H1 (cell line): ENCODE data around the gene TTC21A.

ENCODE experiments used
- CBX5 ChIP-seq: fragments of 300-800, 300-1000 bp; sonication (generic); IDR thresholded peaks from 2 replicates; pipeline ENCODE4 v1.7.1; 2016; ENCODE audit warnings: antibody characterized with exemption, low read length, low read depth
- CEBPB ChIP-seq: IDR thresholded peaks from 2 replicates; pipeline ENCODE4 v1.6.1; 2012; ENCODE audit warnings: low read depth, low read length
- CHD2 ChIP-seq: IDR thresholded peaks from 2 replicates; pipeline ENCODE4 v1.6.1; 2012; ENCODE audit warnings: low read length, improper control_type of control experiment
- CREB1 ChIP-seq: IDR thresholded peaks from 2 replicates; pipeline ENCODE4 v1.6.1; 2012; ENCODE audit warnings: inconsistent platforms
- CTCF ChIP-seq, 3 experiments: IDR thresholded peaks; 1 replicate in 2 of 3; 2 replicates in 1 of 3; pipeline versions ENCODE4 v1.5.1 to v1.6.1; 2011; ENCODE audit warnings: low read length in 3 of 3, mild to moderate bottlenecking in 3 of 3, inconsistent platforms in 2 of 3, low read depth in 1 of 3, moderate library complexity in 1 of 3; ENCODE audit not compliant: insufficient read depth in 1 of 3; ENCODE audit errors: control extremely low read depth in 1 of 3
- EZH2 ChIP-seq: fragments of 200-600 bp; sonication (generic); IDR thresholded peaks from 2 replicates; pipeline ENCODE4 v1.7.1; 2012; ENCODE audit warnings: low read depth, mild to moderate bottlenecking, moderate library complexity, low read length, inconsistent platforms; ENCODE audit not compliant: severe bottlenecking
- JUND ChIP-seq: IDR thresholded peaks from 2 replicates; pipeline ENCODE4 v1.6.1; 2011; ENCODE audit warnings: mild to moderate bottlenecking, improper control_type of control experiment, low read length
- POLR2A ChIP-seq, 2 experiments: IDR thresholded peaks; 1 replicate in 1 of 2; 2 replicates in 1 of 2; pipeline ENCODE4 v1.6.1; 2011; ENCODE audit warnings: low read depth in 2 of 2, low read length in 2 of 2, mild to moderate bottlenecking in 2 of 2; ENCODE audit errors: control extremely low read depth in 1 of 2
- RAD21 ChIP-seq, 2 experiments: IDR thresholded peaks in 1 of 2; conservative IDR thresholded peaks in 1 of 2; 2 replicates each; pipeline ENCODE4 v1.6.1; 2011; ENCODE audit warnings: low read depth in 2 of 2, low read length in 2 of 2, improper control_type of control experiment in 1 of 2, inconsistent platforms in 1 of 2, mild to moderate bottlenecking in 1 of 2, moderate library complexity in 1 of 2
- RXRA ChIP-seq: IDR thresholded peaks from 2 replicates; pipeline ENCODE4 v1.6.1; 2011; ENCODE audit warnings: low read depth, mild to moderate bottlenecking, low read length, moderate library complexity; ENCODE audit not compliant: insufficient read depth
- TAF7 ChIP-seq: optimal IDR thresholded peaks from 2 replicates; pipeline ENCODE3; 2011; ENCODE audit warnings: low read depth, mild to moderate bottlenecking, inconsistent platforms, low read length, moderate library complexity, borderline replicate concordance

DNA sequence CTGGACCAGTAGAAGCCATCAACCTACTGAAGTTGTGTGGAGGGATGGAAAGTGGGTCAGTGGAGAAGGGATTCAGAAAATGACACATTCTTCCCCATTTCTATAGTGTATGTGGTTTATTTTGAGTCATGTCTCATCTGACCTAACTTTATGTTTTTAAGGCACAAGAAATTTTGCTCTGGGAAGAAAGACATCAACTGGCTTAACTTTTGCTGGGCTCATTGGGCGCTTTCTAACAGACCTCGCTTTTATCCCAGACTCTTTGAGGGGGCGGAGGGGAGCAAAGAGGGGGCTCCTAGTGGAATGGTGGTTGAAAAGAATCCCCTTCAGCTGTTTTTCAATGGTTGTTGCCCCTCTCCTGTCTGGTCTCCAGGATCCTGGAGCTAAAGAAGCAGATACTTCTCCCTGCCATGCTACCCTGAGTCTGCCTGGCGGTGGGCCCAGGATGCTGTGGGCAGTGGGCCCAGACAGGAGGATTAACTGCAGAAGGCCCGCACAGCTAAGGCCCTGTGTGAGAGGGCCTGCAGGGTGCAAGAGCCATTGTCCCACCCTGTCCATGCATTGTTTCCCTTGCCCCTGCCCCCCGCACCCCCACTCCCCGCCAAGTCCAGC is 31.4 kb downstream of the TTC21A start:
- TF ChIP-seq CEBPB, result no peak
- TF ChIP-seq JUND, result no peak
- no peak for TF ChIP-seq RXRA
- TF ChIP-seq CTCF (IDR thresholded peaks at IDR 0.05; ENCODE audit: control extremely low read depth in 1 of 3, insufficient read depth in 1 of 3, low read depth in 1 of 3, low read length in 3 of 3), result no peak
- TF ChIP-seq CHD2, result no peak
- no peak for TF ChIP-seq EZH2
- no peak for TF ChIP-seq POLR2A (IDR thresholded peaks at IDR 0.05; ENCODE audit: control extremely low read depth in 1 of 2, low read depth in 2 of 2, low read length in 2 of 2)
- TF ChIP-seq CBX5, result no peak
- no peak for TF ChIP-seq RAD21 (IDR thresholded peaks at IDR 0.05 in 1 of 2, conservative IDR thresholded peaks at IDR 0.05 in 1 of 2; ENCODE audit: low read depth in 2 of 2, low read length in 2 of 2)
- TF ChIP-seq CREB1, result no peak
- no peak for TF ChIP-seq TAF7
